GM12872 (cell line): ENCODE data around the gene LGR6.

Experiments
- TF ChIP-seq, protein P1 (sequence below): IDR thresholded peaks from 3 replicates; pipeline ENCODE4 v1.5.1; 2011; ENCODE audit warnings: low read depth, mild to moderate bottlenecking, low read length, moderate library complexity; ENCODE audit not compliant: insufficient read depth

The LGR6 gene

DNA sequence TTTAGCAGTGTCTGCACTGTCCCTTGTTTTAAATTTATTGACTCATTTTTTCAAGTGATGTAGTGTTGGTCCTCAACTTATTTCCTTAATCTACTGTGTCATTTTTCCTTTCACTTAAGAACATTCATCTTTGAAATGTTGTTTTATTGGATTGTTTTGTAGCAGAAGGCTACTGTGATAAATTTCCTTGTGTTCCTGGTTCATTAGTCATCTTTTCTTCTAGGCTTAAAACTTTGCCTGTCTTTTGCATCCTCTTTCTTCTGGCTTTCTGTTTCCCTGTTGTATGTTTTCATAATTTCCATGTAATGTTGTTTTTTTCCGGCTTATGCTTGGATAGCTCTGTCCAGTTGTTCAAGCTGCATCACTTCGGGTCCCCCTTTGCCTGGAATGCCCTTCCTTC lies 86.2 kb downstream of the LGR6 start:
- TF ChIP-seq, protein P1, sequence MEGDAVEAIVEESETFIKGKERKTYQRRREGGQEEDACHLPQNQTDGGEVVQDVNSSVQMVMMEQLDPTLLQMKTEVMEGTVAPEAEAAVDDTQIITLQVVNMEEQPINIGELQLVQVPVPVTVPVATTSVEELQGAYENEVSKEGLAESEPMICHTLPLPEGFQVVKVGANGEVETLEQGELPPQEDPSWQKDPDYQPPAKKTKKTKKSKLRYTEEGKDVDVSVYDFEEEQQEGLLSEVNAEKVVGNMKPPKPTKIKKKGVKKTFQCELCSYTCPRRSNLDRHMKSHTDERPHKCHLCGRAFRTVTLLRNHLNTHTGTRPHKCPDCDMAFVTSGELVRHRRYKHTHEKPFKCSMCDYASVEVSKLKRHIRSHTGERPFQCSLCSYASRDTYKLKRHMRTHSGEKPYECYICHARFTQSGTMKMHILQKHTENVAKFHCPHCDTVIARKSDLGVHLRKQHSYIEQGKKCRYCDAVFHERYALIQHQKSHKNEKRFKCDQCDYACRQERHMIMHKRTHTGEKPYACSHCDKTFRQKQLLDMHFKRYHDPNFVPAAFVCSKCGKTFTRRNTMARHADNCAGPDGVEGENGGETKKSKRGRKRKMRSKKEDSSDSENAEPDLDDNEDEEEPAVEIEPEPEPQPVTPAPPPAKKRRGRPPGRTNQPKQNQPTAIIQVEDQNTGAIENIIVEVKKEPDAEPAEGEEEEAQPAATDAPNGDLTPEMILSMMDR, result no peak

DNA sequence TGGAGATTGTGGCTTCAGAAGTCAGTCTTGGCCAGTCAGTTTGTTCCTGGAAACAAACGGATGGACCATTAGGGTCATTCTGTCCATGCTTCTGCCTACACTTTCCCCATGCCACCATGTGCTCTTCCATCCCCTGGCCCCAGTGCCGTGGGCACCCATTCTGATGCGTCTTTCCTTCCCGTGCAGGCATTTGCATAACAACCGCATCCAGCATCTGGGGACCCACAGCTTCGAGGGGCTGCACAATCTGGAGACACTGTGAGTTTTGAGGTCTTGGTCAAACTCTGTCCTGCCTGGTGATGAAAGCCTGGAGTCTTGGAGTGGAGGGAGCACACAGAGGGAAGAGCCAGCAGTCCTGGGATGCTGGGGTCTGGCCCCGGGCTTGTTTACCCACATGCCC lies 87.0 kb downstream of the LGR6 start:
- TF ChIP-seq, protein P1, result no peak

DNA sequence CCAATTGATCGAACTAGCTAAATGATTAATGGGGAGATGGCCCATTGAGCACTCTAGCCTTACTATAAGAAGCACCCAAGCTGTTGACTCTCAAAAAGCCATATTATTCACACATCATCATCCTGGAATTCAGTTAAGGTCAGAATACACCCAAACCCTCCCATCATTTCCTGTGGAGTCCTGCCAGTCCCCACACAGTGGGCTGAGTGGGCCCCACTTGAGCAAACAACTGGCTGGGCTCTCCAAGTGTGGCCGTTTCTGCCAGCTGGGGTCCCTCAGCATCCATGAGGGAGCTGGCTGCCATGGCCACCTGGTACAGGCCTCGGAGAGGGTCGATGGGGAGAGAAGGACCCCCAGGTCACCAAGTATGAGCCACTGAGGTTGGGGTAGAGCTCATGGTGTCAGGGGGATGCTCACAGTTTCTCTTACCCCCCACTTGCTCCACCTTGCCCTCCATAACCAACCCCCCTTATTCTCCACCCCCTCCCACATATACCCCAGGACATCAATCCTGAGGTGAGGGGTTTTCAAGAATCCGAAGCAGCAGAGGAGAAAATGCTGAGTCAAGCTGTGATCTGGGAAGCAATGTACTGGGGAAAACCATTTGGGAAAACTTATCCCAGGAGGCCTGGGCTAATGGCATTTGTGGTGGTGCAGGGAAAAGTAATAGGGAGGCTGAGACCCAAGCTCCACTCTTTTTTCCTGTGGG lies 87.9 kb downstream of the LGR6 start:
- TF ChIP-seq, protein P1, result no peak

DNA sequence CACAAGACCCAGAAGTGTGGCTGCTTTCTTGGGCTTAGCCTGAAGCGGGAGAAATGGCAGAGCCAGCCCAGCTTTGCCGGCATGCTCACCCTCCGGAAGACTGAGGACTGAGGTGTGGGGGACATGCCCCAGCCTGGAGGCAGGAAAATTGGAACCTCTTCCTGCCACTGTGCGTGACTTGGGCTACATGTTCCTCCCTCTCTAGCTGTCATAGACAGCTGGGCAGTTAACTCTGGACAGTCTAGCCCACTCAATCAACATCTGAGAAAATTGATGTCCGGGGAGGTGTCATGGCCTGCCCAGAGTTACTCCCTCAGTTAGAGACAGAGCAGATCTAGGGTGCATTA lies 88.4 kb downstream of the LGR6 start:
- TF ChIP-seq, protein P1, result no peak

DNA sequence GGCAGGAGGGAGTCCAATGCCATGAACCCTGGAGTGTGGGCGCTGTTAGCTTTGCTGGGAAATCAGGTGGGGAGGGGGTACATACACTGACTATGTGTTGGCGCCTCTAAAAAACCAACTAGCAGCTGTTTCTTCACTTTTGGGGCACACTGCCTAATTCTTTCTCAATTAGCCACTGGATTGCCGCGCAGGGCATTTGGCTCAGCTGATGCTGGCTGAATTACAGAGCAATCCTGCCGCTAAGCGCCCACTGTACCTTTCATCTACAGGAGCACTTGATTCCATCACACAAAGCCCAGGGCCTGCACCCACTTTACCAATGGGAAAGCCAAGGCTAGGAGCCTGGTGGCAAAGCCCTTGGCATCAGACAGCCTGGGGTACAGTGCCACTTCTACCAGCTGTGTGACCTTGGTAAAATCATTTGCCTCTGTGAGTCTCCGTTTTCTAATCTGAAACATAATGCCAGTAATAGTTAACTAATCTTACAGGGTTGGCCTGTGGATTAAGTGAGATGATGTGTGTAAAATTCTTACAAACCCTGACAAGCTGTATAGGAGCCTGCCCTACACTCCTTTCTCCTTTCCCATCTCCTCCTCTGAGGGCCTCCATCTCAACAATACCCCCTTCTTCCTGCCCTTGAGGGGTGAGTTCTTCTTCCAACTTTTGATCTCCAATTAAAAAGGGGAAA lies 89.1 kb downstream of the LGR6 start:
- TF ChIP-seq, protein P1, result no peak

DNA sequence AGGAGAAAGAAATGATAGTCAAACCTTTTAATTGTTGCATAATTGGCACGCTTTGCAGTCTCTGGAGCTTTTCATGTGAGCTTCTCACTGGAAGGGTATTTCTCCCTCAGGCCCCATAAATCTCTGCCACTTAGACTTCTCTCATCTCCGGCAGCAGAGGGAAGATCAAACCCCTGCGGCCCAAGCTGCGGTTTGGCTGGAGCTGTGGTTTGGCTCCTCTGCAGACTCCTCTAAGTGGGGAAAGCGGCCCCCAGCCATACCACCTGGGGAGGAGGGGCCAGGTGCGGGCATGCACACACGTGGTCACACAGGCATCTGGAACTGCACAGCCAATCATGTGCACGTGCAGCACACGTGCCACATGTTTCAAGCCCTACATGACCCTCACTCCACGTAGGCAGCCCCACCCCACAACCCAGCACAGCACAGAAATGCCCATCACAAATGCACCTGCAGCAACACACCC lies 89.8 kb downstream of the LGR6 start:
- TF ChIP-seq, protein P1, result no peak

DNA sequence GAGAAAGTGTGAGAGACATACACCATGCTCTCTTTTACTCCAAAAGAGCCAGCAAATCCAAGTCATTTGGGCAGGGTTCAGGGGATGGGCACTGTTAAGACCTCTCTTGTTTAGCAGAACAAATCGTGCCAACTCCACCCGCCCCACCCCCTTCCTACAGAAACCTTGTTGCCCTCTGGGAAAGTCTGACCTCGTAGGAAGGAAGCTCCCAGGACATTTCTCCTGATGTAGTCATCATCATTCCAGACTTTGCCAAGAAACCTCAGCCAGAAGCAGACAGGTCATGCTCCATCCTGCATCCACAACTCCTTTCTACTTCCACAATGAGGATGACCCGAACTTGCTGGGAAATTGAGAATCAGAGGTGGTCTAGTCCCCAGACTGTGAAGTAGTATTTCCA lies 90.4 kb downstream of the LGR6 start:
- TF ChIP-seq, protein P1, result no peak
